ENCODE data around the gene PRAMEF5. TPM values are rescaled to one million over a fixed set of nuclear protein-coding genes. Genes with fewer than 3 reads are reported as not detected.
"Not testable (repeated sequence)": the region's sequence is repeated elsewhere in the genome, so short reads cannot be mapped to it uniquely, and the experiment has no call there.

Gene PRAMEF5
- total RNA-seq, 2 donors from 2014 or later: not detected

DNA sequence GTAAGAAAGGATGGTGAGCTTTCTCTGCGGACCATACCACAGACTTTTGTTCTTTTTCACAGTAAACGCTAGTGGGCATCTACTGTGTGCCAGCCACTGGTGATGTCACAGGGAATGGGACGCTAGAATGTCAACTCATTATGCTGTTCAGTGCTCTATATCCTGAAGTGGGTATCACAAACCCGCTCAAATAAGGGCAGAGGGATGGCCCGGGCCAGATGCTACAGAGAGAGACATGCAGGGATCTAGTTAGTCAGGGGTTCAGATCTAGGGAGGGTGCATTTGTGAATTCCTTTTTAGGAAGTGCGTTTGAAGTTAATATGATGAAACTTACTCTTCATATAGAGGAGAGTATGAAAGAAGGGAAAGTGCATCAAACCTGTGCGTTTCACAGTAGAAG is 6.9 kb upstream of the PRAMEF5 start:
- H3K4me3 ChIP-seq; H3K27ac ChIP-seq; ATAC-seq (ENCODE audit: insufficient number of reproducible peaks, low FRiP score, low read depth); H3K27me3 ChIP-seq (replicated peaks; ENCODE audit: insufficient read depth); H3K36me3 ChIP-seq; DNase-seq (ENCODE audit: low spot score); H3K4me1 ChIP-seq (ENCODE audit: control insufficient read depth in 1 of 2, low read depth in 2 of 2); H3K9me3 ChIP-seq: not testable (repeated sequence)

DNA sequence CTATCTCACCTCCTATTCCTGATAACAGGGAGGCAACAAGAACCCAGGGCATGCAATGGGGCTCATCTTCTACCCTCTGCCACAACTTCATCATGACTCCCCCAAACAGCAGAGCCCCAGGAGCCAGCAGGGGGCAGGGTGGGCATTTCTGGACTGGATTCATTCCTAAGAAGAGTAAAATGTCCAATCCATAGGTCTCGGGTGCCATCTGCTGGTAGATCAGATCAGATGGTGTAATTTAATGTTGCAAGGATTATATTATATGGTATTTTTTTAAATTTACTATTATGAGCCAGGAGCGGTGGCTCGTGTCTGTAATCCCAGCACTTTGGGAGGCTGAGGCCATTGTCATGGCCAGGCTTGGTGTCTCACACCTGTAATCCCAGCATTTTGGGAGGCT is 11.1 kb downstream of the PRAMEF5 start:
- not testable (repeated sequence) for H3K4me3 ChIP-seq; H3K27ac ChIP-seq; H3K4me1 ChIP-seq (ENCODE audit: control insufficient read depth in 1 of 2, low read depth in 2 of 2); ATAC-seq (ENCODE audit: insufficient number of reproducible peaks, low FRiP score, low read depth); H3K9me3 ChIP-seq; DNase-seq (ENCODE audit: low spot score); H3K27me3 ChIP-seq (replicated peaks; ENCODE audit: insufficient read depth); H3K36me3 ChIP-seq

DNA sequence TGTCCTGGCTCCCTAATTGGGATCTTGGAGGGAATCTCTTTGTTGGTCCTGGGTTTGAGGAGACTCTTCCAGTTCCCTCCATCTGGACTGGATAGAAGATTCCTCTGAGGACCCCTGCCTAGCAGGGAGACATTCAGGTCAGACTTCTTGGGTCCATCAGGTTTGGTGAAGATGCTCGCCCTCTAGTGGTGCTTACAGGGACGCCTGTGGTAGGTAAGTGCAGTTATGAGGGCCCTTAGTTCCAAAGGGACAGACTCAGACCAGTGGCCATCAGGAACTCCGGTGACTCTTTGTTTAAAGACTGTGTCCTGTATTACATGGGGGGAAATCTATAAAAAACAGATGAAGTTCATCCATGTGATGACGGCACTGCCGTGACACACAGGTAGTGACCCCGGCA is 23.0 kb downstream of the PRAMEF5 start:
- not testable (repeated sequence) for H3K9me3 ChIP-seq; DNase-seq (ENCODE audit: low spot score); H3K27ac ChIP-seq; ATAC-seq (ENCODE audit: insufficient number of reproducible peaks, low FRiP score, low read depth); H3K4me1 ChIP-seq (ENCODE audit: control insufficient read depth in 1 of 2, low read depth in 2 of 2); H3K36me3 ChIP-seq; H3K4me3 ChIP-seq; H3K27me3 ChIP-seq (replicated peaks; ENCODE audit: insufficient read depth)

DNA sequence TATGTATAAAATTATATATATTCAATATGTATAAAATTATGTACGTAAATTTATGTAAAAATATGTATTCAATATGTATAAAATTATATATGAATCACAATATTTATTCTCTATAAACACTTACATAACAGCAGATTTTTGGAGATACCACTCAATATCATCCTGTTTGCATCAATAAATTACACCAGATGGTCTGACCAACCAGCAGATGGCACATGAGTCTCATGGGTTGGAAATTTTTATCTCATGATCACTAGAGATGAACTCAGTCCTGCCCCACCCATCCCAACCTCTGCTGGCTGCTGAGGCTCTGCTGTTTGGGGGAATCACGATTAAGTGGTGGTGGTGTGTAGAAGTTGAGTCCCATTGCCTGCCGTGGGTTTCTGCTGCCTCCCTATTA is 25.6 kb downstream of the PRAMEF5 start:
- ATAC-seq (ENCODE audit: insufficient number of reproducible peaks, low FRiP score, low read depth); H3K4me1 ChIP-seq (ENCODE audit: control insufficient read depth in 1 of 2, low read depth in 2 of 2); H3K4me3 ChIP-seq; H3K27ac ChIP-seq; H3K27me3 ChIP-seq (replicated peaks; ENCODE audit: insufficient read depth); H3K9me3 ChIP-seq; DNase-seq (ENCODE audit: low spot score); H3K36me3 ChIP-seq: not testable (repeated sequence)

DNA sequence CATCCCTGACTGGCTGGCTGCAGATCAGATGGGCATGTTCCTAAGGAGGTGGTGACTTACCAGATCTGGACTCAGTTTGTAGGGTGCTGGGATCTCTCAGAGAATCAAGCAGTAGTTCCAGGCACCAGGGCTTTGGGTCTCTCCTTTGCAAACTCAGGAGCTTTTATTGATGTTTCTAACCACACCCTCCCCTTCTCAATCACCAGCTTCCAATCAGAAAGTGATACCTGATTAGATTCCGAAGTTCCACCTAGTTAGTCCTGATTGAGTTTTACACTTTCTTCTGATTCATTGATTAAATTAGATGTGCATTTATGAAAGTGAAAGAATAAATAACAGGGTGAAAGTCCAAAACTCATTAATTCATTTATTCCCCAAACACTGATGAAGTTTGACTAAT is 31.0 kb downstream of the PRAMEF5 start, which contains the start of gene PRAMEF8:
PRAMEF8 (minus strand) TSS at position 101 of the 400 bp plus-strand sequence. CDS start 1,046 bp downstream, outside the sequence.
- H3K36me3 ChIP-seq; H3K4me1 ChIP-seq (ENCODE audit: control insufficient read depth in 1 of 2, low read depth in 2 of 2); H3K27ac ChIP-seq; DNase-seq (ENCODE audit: low spot score); H3K27me3 ChIP-seq (replicated peaks; ENCODE audit: insufficient read depth); H3K9me3 ChIP-seq; H3K4me3 ChIP-seq; ATAC-seq (ENCODE audit: insufficient number of reproducible peaks, low FRiP score, low read depth): not testable (repeated sequence)

DNA sequence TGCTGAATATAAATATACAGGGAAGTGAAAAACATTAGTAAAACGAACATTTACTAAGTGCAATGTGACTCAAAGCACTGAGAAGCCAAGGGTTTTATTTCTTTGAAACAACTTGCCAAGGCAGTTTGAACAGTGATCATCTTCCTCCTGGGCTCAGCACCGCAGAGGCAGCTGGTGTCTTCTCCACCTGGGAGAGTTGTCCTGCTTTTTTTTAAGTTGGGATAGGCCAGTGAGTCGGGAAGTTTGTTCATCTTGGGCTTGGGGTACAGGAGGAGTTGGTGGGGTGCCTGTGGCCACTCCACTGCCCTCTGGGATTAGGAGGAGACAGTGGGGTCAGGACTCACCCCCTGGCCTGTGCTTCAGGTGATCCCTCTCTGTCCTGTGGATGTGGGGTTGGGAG is 35.0 kb downstream of the PRAMEF5 start:
- not testable (repeated sequence) for H3K36me3 ChIP-seq; H3K4me3 ChIP-seq; H3K27me3 ChIP-seq (replicated peaks; ENCODE audit: insufficient read depth); H3K4me1 ChIP-seq (ENCODE audit: control insufficient read depth in 1 of 2, low read depth in 2 of 2); DNase-seq (ENCODE audit: low spot score); H3K27ac ChIP-seq; ATAC-seq (ENCODE audit: insufficient number of reproducible peaks, low FRiP score, low read depth); H3K9me3 ChIP-seq

DNA sequence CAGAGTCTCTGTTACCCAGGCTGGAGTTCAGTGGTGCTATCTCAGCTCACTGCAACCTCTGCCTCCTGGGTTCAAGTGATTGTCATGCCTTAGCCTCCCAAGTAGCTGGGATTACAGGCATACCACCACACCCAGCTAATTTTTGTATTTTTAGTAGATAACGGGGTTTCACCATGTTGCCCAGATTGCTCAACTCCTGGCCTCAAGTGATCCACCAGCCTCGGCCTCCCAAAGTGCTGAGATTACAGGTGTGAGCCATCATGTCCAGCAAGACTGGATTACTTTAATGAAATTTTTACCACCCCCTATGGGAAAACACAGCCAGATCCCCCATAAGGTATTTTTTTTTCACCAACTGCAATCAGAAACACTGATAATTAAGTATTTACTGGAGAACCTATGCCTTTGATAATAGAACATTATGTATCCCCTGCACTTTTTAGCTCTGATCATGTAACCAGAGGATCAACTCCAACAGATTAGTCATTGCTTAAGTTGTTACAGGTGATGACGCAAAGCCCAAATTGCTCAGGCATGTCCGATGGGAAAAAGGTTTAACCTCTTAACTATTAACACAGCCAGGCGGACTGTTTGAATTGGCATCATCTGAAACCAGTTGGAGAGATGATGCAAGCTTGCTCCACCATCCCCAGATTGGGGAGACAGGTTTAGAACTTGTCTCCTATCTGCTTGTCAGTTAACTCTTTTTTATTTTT is 43.4 kb downstream of the PRAMEF5 start:
- not testable (repeated sequence) for H3K36me3 ChIP-seq; H3K4me3 ChIP-seq; H3K27ac ChIP-seq; H3K27me3 ChIP-seq (replicated peaks; ENCODE audit: insufficient read depth); ATAC-seq (ENCODE audit: insufficient number of reproducible peaks, low FRiP score, low read depth); H3K9me3 ChIP-seq; DNase-seq (ENCODE audit: low spot score); H3K4me1 ChIP-seq (ENCODE audit: control insufficient read depth in 1 of 2, low read depth in 2 of 2)

DNA sequence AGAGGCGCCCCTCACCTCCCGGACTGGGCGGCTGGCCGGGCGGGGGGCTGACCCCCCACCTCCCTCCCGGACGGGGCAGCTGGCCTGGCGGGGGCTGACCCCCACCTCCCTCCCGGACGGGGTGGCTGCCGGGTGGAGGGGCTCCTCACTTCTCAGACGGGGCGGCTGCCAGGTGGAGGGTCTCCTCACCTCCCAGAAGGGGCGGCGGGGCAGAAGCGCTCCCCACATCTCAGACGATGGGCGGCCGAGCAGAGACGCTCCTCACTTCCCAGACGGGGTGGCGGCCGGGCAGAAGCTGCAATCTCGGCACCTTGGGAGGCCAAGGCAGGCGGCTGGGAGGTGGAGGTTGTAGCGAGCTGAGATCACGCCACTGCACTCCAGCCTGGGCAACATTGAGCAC is 44.7 kb downstream of the PRAMEF5 start:
- not testable (repeated sequence) for DNase-seq (ENCODE audit: low spot score); H3K27ac ChIP-seq; H3K4me1 ChIP-seq (ENCODE audit: control insufficient read depth in 1 of 2, low read depth in 2 of 2); ATAC-seq (ENCODE audit: insufficient number of reproducible peaks, low FRiP score, low read depth); H3K4me3 ChIP-seq; H3K36me3 ChIP-seq; H3K9me3 ChIP-seq; H3K27me3 ChIP-seq (replicated peaks; ENCODE audit: insufficient read depth)

DNA sequence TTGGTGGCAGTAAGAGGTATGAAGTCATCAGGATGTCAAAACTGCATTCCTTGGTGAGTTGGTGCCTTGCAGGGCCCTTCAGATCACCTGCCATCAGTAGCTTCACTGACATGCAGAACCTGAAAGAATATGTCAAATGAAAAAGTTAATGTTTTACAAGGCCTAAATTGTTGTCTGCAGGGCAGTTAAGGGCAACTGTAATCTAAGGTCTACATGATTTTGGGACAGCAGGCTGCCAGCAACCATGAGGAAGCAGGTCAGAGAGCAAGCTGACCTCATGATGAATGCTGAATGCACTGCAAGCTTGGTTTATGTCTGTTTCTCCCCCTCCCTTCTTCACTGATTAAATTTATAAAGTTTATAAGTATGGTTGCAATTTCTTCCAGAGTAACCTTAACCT is 48.2 kb downstream of the PRAMEF5 start:
- not testable (repeated sequence) for H3K9me3 ChIP-seq; H3K27ac ChIP-seq; H3K36me3 ChIP-seq; ATAC-seq (ENCODE audit: insufficient number of reproducible peaks, low FRiP score, low read depth); H3K4me3 ChIP-seq; H3K27me3 ChIP-seq (replicated peaks; ENCODE audit: insufficient read depth); H3K4me1 ChIP-seq (ENCODE audit: control insufficient read depth in 1 of 2, low read depth in 2 of 2); DNase-seq (ENCODE audit: low spot score)

DNA sequence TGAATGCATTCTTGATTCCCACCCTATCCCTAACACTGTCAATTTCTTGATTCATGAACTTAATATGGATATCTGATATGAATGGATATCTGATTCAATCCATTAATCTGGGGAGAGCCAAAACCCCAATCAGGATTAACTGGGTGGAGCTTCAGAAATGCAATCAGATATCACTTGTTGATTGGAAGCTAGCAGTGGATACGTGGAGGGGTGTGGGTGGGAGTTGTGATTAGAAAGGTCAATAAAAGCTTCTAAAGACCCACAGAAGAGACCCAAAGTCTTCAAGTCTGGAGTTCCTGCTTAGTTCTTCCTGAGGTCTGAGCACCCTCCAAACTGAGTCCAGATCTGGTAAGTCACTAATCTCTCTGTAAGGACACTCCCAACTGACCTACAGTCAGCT is 49.2 kb downstream of the PRAMEF5 start, which contains the start of gene PRAMEF33:
PRAMEF33 (plus strand) TSS at position 301 of the 400 bp plus-strand sequence. CDS start 2,416 bp downstream, outside the sequence.
- H3K4me1 ChIP-seq (ENCODE audit: control insufficient read depth in 1 of 2, low read depth in 2 of 2); H3K27me3 ChIP-seq (replicated peaks; ENCODE audit: insufficient read depth); H3K4me3 ChIP-seq; ATAC-seq (ENCODE audit: insufficient number of reproducible peaks, low FRiP score, low read depth); DNase-seq (ENCODE audit: low spot score); H3K36me3 ChIP-seq; H3K9me3 ChIP-seq; H3K27ac ChIP-seq: not testable (repeated sequence)

Other genes starting within 250 kb of the PRAMEF5 start
- gene PRAMEF27, start 197.6 kb upstream of the PRAMEF5 start, total RNA-seq: not detected
- not detected for gene HNRNPCL3, start 193.4 kb upstream of the PRAMEF5 start, total RNA-seq
- gene PRAMEF25, start 183.4 kb upstream of the PRAMEF5 start, total RNA-seq: not detected
- not detected for gene HNRNPCL2, start 137.3 kb upstream of the PRAMEF5 start, total RNA-seq
- gene PRAMEF26, start 98.2 kb upstream of the PRAMEF5 start, total RNA-seq: not detected
- gene HNRNPCL4, start 88.6 kb upstream of the PRAMEF5 start, total RNA-seq: not detected
- not detected for gene PRAMEF9, start 82.3 kb upstream of the PRAMEF5 start, total RNA-seq
- not detected for gene PRAMEF13, start 52.8 kb upstream of the PRAMEF5 start, total RNA-seq
- gene PRAMEF18, start 28.0 kb upstream of the PRAMEF5 start, total RNA-seq: not detected
- gene PRAMEF8, start 30.9 kb downstream of the PRAMEF5 start, total RNA-seq: not detected
- gene PRAMEF33, start 49.3 kb downstream of the PRAMEF5 start, total RNA-seq: not detected
- gene PRAMEF15, start 61.4 kb downstream of the PRAMEF5 start, total RNA-seq: not detected
- gene PRAMEF14, start 92.9 kb downstream of the PRAMEF5 start, total RNA-seq: not detected
- not detected for gene PRAMEF19, start 117.7 kb downstream of the PRAMEF5 start, total RNA-seq
- not detected for gene PRAMEF17, start 135.4 kb downstream of the PRAMEF5 start, total RNA-seq
- gene PRAMEF20, start 156.3 kb downstream of the PRAMEF5 start, total RNA-seq: not detected

Measured in thoracic aorta (tissue), 2 donors.